K562 (cell line): Measurements from ENCODE around the gene TULP1. TPM values are rescaled to one million over a fixed set of nuclear protein-coding genes. Genes with fewer than 3 reads are reported as not detected.
A peak's percentile ranks its signal among the peaks of the same experiment; 100 is the strongest.

Experiments used
- BRD4 ChIP-seq: fragments of 200-600 bp; sonication (generic); IDR thresholded peaks from 2 replicates; pipeline ENCODE4 v1.6.1; 2017; ENCODE audit warnings: inconsistent platforms
- CBFB ChIP-seq: sonication (generic); formaldehyde crosslinking; IDR thresholded peaks from 2 replicates; pipeline ENCODE4 v1.4.0; 2020; ENCODE audit warnings: mild to moderate bottlenecking, missing genetic modification reagents
- DDX20 ChIP-seq: fragments of 450-650 bp; IDR thresholded peaks from 2 replicates; pipeline ENCODE4 v1.6.1; 2016; ENCODE audit warnings: missing genetic modification characterization, low read depth, mild to moderate bottlenecking, missing compliant biosample characterization, moderate library complexity
- E2F3 ChIP-seq: fragments of 250-450 bp; sonication (Bioruptor Pico); IDR thresholded peaks from 2 replicates; pipeline ENCODE4 v1.4.0; 2020; ENCODE audit warnings: mild to moderate bottlenecking
- IFI16 ChIP-seq: fragments of 250-450 bp; sonication (Bioruptor Pico); IDR thresholded peaks from 2 replicates; pipeline ENCODE4 v2.1.2; 2022; ENCODE audit warnings: mild to moderate bottlenecking, inconsistent platforms
- MCM2 ChIP-seq: fragments of 450-650 bp; IDR thresholded peaks from 2 replicates; pipeline ENCODE4 v1.6.1; 2017; ENCODE audit warnings: low read depth, mild to moderate bottlenecking
- NFYB ChIP-seq: IDR thresholded peaks from 2 replicates; pipeline ENCODE4 v1.6.1; 2011; ENCODE audit warnings: mild to moderate bottlenecking, moderate library complexity; ENCODE audit not compliant: insufficient read length; ENCODE audit errors: extremely low read depth
- NR1H2 ChIP-seq: sonication (generic); formaldehyde crosslinking; IDR thresholded peaks from 2 replicates; pipeline ENCODE4 v1.4.0; 2020; ENCODE audit warnings: mild to moderate bottlenecking, missing genetic modification reagents
- RBBP5 ChIP-seq: fragments of 200-600 bp; sonication (generic); IDR thresholded peaks from 2 replicates; pipeline ENCODE4 v1.6.1; 2012; ENCODE audit warnings: borderline replicate concordance, mild to moderate bottlenecking, low read length, control low read depth, inconsistent platforms; ENCODE audit not compliant: insufficient read depth, poor library complexity, severe bottlenecking
- ZNF12 ChIP-seq: sonication (generic); formaldehyde crosslinking; IDR thresholded peaks from 2 replicates; pipeline ENCODE4 v1.4.0; 2020; ENCODE audit warnings: mild to moderate bottlenecking, missing genetic modification reagents
- ZNF444 ChIP-seq: fragments of 250-450 bp; sonication (Bioruptor Pico); IDR thresholded peaks from 2 replicates; pipeline ENCODE4 v1.4.0; 2020; ENCODE audit warnings: mild to moderate bottlenecking, moderate library complexity
- polyA plus RNA-seq, 8 experiments: library from polyadenylated mRNA; depleted of rRNA in 4 of 8; stranded (reverse) in 5 of 8; unstranded in 3 of 8; fragments of >200 nt; fragmentation: Nextera tagmentation in 2 of 8; fragmentation: Illumina TruSeq in 1 of 8; extraction: Ambion mirVana in 2 of 8; extraction: Trizol in 1 of 8; gene quantifications; 2 replicates each; pipeline versions ENCODE4 v1.2.1 to v1.2.3, GENCODE V29; 2011 to 2014; ENCODE audit warnings: inconsistent platforms in 1 of 8, missing spikeins in 1 of 8
- total RNA-seq, 7 experiments: library from RNA; depleted of rRNA in 6 of 7; stranded (reverse); fragments of >200 nt in 6 of 7; fragmentation: Illumina TruSeq in 2 of 7; extraction: Trizol in 2 of 7; gene quantifications; 2 replicates each; pipeline versions ENCODE4 v1.2.1 to v1.2.3, GENCODE V29; 2011 to 2021; ENCODE audit warnings: low replicate concordance in 1 of 7
- TF ChIP-seq, protein P1 (sequence below), 2 experiments: fragments of 150-350 bp in 1 of 2; IDR thresholded peaks; 2 replicates each; pipeline ENCODE4 v1.6.1; 2012 to 2016; ENCODE audit warnings: low read depth in 2 of 2, low read length in 2 of 2, mild to moderate bottlenecking in 1 of 2, moderate library complexity in 1 of 2
- TF ChIP-seq, protein P2 (sequence below): fragments of 250-450 bp; sonication (Bioruptor Pico); IDR thresholded peaks from 2 replicates; pipeline ENCODE4 v1.4.0; 2020; ENCODE audit warnings: mild to moderate bottlenecking, moderate library complexity
- TF ChIP-seq, protein P3 (sequence below): fragments of 250-450 bp; sonication (Bioruptor Pico); IDR thresholded peaks from 2 replicates; pipeline ENCODE4 v1.8.0; 2021; ENCODE audit warnings: borderline replicate concordance, mild to moderate bottlenecking, moderate library complexity; ENCODE audit not compliant: poor library complexity, severe bottlenecking
- TF ChIP-seq, protein P4 (sequence below): sonication (generic); formaldehyde crosslinking; IDR thresholded peaks from 2 replicates; pipeline ENCODE4 v1.8.0; 2022; ENCODE audit warnings: mild to moderate bottlenecking, missing genetic modification reagents
- TF ChIP-seq, protein P5 (sequence below): fragments of 450-650 bp; conservative IDR thresholded peaks from 2 replicates; pipeline ENCODE4 v1.6.1; 2016; ENCODE audit warnings: missing genetic modification characterization, low read depth, mild to moderate bottlenecking, missing compliant biosample characterization, moderate library complexity
- TF ChIP-seq, protein P6 (sequence below): fragments of 250-450 bp; sonication (Bioruptor Pico); IDR thresholded peaks from 2 replicates; pipeline ENCODE4 v1.8.0; 2022; ENCODE audit warnings: inconsistent platforms, mild to moderate bottlenecking, moderate library complexity, borderline replicate concordance

TULP1 gene
- total and polyA plus RNA-seq, 9 of the 15 experiments (the other 6 are each of a cell fraction or from before 2014, with no cell fraction given): 0.06 to 0.17 (median 0.09) TPM; not detected in 6

DNA sequence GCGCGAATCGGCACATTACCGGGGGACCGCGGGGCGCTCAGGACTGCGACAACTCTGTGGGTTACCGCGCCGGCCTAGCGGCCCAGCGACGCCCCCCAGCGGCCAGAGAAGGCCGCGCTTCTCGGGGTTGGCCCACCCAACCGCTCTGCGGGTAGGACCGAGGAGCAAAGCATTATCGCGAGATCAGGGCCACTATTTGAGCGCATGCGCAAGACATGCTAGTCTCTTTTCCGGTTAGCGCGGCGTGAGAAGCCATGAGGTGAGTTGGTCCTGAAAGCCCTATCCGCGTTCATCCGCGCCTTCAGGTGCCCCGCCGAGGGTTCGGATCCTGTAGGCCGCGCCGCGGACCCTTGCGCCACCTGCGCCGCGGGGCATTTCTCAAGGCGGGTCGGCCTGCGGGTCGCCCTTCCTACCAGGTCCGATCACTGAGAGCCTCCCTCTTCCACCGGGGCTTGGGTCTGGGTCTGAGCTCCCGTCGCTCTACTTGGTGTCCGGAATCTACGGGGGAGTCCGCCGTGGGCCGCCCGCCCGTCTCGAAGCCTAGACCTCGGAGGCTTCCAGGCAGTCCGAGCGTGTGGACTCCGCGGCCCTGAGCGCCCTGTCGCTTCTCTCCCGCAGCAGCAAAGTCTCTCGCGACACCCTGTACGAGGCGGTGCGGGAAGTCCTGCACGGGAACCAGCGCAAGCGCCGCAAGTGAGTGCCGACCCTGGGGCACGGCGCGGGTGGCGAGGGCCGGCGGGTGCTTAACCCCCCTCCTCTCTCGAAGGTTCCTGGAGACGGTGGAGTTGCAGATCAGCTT lies 44.3 kb downstream of the TULP1 start, which contains the start of gene RPL10A (continued):
- TF ChIP-seq, protein P1, sequence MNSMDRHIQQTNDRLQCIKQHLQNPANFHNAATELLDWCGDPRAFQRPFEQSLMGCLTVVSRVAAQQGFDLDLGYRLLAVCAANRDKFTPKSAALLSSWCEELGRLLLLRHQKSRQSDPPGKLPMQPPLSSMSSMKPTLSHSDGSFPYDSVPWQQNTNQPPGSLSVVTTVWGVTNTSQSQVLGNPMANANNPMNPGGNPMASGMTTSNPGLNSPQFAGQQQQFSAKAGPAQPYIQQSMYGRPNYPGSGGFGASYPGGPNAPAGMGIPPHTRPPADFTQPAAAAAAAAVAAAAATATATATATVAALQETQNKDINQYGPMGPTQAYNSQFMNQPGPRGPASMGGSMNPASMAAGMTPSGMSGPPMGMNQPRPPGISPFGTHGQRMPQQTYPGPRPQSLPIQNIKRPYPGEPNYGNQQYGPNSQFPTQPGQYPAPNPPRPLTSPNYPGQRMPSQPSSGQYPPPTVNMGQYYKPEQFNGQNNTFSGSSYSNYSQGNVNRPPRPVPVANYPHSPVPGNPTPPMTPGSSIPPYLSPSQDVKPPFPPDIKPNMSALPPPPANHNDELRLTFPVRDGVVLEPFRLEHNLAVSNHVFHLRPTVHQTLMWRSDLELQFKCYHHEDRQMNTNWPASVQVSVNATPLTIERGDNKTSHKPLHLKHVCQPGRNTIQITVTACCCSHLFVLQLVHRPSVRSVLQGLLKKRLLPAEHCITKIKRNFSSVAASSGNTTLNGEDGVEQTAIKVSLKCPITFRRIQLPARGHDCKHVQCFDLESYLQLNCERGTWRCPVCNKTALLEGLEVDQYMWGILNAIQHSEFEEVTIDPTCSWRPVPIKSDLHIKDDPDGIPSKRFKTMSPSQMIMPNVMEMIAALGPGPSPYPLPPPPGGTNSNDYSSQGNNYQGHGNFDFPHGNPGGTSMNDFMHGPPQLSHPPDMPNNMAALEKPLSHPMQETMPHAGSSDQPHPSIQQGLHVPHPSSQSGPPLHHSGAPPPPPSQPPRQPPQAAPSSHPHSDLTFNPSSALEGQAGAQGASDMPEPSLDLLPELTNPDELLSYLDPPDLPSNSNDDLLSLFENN (IDR thresholded peaks at IDR 0.05; ENCODE audit: low read depth in 2 of 2, low read length in 2 of 2): peak in 1 of 2 experiments; percentile 77; a peak in 1 of 4 replicates
- TF ChIP-seq NR1H2 (CRISPR knock-in tag) (peak; percentile 92; the same call in 1 of the 2 replicates), DDX20 (tag) (no peak), IFI16 (no peak), BRD4 (peak; percentile 100), CBFB (CRISPR knock-in tag) (no peak; the same call in 1 of the 2 replicates), ZNF12 (CRISPR knock-in tag) (peak; percentile 88), ZNF444 (CRISPR knock-in tag) (no peak), E2F3 (CRISPR knock-in tag) (peak; percentile 49; the same call in 1 of the 2 replicates), RBBP5 (peak; percentile 99), MCM2 (no peak), NFYB (no peak)
- TF ChIP-seq, protein P2, sequence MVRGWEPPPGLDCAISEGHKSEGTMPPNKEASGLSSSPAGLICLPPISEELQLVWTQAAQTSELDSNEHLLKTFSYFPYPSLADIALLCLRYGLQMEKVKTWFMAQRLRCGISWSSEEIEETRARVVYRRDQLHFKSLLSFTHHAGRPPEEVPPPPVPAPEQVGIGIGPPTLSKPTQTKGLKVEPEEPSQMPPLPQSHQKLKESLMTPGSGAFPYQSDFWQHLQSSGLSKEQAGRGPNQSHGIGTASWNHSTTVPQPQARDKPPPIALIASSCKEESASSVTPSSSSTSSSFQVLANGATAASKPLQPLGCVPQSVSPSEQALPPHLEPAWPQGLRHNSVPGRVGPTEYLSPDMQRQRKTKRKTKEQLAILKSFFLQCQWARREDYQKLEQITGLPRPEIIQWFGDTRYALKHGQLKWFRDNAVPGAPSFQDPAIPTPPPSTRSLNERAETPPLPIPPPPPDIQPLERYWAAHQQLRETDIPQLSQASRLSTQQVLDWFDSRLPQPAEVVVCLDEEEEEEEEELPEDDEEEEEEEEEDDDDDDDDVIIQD: peak; percentile 9; the same call in 1 of the 2 replicates
- TF ChIP-seq, protein P3, sequence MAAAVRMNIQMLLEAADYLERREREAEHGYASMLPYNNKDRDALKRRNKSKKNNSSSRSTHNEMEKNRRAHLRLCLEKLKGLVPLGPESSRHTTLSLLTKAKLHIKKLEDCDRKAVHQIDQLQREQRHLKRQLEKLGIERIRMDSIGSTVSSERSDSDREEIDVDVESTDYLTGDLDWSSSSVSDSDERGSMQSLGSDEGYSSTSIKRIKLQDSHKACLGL (CRISPR knock-in tag): peak; percentile 96
- TF ChIP-seq, protein P4, sequence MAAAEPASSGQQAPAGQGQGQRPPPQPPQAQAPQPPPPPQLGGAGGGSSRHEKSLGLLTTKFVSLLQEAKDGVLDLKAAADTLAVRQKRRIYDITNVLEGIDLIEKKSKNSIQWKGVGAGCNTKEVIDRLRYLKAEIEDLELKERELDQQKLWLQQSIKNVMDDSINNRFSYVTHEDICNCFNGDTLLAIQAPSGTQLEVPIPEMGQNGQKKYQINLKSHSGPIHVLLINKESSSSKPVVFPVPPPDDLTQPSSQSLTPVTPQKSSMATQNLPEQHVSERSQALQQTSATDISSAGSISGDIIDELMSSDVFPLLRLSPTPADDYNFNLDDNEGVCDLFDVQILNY (CRISPR knock-in tag): peak; percentile 71
- TF ChIP-seq, protein P5, sequence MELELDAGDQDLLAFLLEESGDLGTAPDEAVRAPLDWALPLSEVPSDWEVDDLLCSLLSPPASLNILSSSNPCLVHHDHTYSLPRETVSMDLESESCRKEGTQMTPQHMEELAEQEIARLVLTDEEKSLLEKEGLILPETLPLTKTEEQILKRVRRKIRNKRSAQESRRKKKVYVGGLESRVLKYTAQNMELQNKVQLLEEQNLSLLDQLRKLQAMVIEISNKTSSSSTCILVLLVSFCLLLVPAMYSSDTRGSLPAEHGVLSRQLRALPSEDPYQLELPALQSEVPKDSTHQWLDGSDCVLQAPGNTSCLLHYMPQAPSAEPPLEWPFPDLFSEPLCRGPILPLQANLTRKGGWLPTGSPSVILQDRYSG (tag): no peak
- TF ChIP-seq, protein P6, sequence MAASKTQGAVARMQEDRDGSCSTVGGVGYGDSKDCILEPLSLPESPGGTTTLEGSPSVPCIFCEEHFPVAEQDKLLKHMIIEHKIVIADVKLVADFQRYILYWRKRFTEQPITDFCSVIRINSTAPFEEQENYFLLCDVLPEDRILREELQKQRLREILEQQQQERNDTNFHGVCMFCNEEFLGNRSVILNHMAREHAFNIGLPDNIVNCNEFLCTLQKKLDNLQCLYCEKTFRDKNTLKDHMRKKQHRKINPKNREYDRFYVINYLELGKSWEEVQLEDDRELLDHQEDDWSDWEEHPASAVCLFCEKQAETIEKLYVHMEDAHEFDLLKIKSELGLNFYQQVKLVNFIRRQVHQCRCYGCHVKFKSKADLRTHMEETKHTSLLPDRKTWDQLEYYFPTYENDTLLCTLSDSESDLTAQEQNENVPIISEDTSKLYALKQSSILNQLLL: no peak
